K562 (cell line): ENCODE data around the gene ZBTB8B. TPM values are rescaled to one million over a fixed set of nuclear protein-coding genes. Genes with fewer than 3 reads are reported as not detected.

Experiments used
- ATAC-seq: fragments of 200-7000 bp; cut with Tn5 transposase; 3 replicates; pipeline ENCODE4 v1.9.1; 2020; ENCODE audit warnings: moderate library complexity
- BruUV-seq: library from RNA; stranded (reverse); fragments of 400-500 nt; replicated peaks from 2 replicates; lab custom pipeline; 2021; lab: Mats Ljungman, UMichigan
- CTCF ChIA-PET: fragments of 300-600 bp; formaldehyde crosslinking; extraction: SDS; loops from one replicate; lab custom pipeline; 2021; ENCODE audit warnings: low intra/inter-chr PET ratio; lab: Yijun Ruan, JAX
- POLR2A ChIA-PET: fragments of 300-600, 350-650 bp; sonication (Branson Sonifier 250); formaldehyde crosslinking; extraction: SDS; loops from one replicate; lab custom pipeline; 2021; ENCODE audit warnings: antibody characterized with exemption, inconsistent platforms; lab: Yijun Ruan, JAX
- DNase-seq, 4 experiments: peaks; one replicate each; pipeline versions ENCODE4 v3.0.0 to v3.0.0-alpha.2; 2011 to 2018; ENCODE audit warnings: low spot score in 3 of 4, mixed read lengths in 3 of 4; ENCODE audit errors: extremely low read depth in 1 of 4
- FAIRE-seq: peaks from 2 replicates; lab custom pipeline; 2011; peaks lifted over from hg19 to GRCh38; lab: Jason Lieb, UNC
- H2AFZ ChIP-seq: 2 replicates; pipeline ENCODE4 v1.6.0; 2011; ENCODE audit warnings: low read depth, low read length, control low read depth, inconsistent platforms
- H3K27ac ChIP-seq: fragments of 200-600 bp; 3 replicates; pipeline ENCODE4 v1.8.0; 2011; ENCODE audit warnings: low read depth, mild to moderate bottlenecking, control low read depth, inconsistent platforms, low read length, moderate library complexity, mixed read lengths; ENCODE audit errors: extremely low read depth
- H3K27me3 ChIP-seq, 2 experiments: fragments of 300-600 bp in 1 of 2; 2 replicates in 1 of 2; 3 replicates in 1 of 2; pipeline versions ENCODE4 v1.6.0 to v1.8.0; 2011; ENCODE audit warnings: inconsistent platforms in 2 of 2, low read length in 2 of 2, mild to moderate bottlenecking in 1 of 2, mixed read lengths in 1 of 2, moderate library complexity in 1 of 2; ENCODE audit not compliant: control insufficient read depth in 2 of 2, insufficient read depth in 2 of 2
- H3K36me3 ChIP-seq: fragments of 300-600 bp; 3 replicates; pipeline ENCODE4 v1.8.0; 2011; ENCODE audit warnings: mild to moderate bottlenecking, low read length, inconsistent platforms; ENCODE audit not compliant: control insufficient read depth, insufficient read depth
- H3K4me1 ChIP-seq, 2 experiments: fragments of 200-600 bp in 1 of 2; replicated peaks in 1 of 2; 2 replicates in 1 of 2; 3 replicates in 1 of 2; pipeline versions ENCODE4 v1.5.1 to v1.8.0; 2011; ENCODE audit warnings: inconsistent platforms in 2 of 2, low read length in 2 of 2, mild to moderate bottlenecking in 1 of 2, mixed read lengths in 1 of 2, moderate library complexity in 1 of 2; ENCODE audit not compliant: control insufficient read depth in 2 of 2, insufficient read depth in 2 of 2
- H3K4me2 ChIP-seq: 2 replicates; pipeline ENCODE4 v1.6.1; 2011; ENCODE audit warnings: low read length, control low read depth, inconsistent platforms, mixed read lengths; ENCODE audit not compliant: insufficient read depth
- H3K4me3 ChIP-seq: fragments of 200-600 bp; sonication (generic), shearing (Covaris generic); 2 replicates; pipeline ENCODE4 v1.5.1; 2016; ENCODE audit warnings: control low read depth, inconsistent platforms
- H3K79me2 ChIP-seq: fragments of 200-600 bp; 3 replicates; pipeline ENCODE4 v1.8.0; 2011; ENCODE audit warnings: low read length, inconsistent platforms; ENCODE audit not compliant: control insufficient read depth, insufficient read depth
- H3K9ac ChIP-seq, 2 experiments: 2 replicates each; pipeline versions ENCODE4 v1.6.0 to v1.6.1; 2011; ENCODE audit warnings: low read depth in 2 of 2, low read length in 2 of 2, control low read depth in 1 of 2, inconsistent platforms in 1 of 2, mild to moderate bottlenecking in 1 of 2, mixed read lengths in 1 of 2; ENCODE audit not compliant: insufficient read depth in 1 of 2
- H3K9me1 ChIP-seq: one replicate; pipeline ENCODE4 v1.6.0; 2011; ENCODE audit warnings: inconsistent platforms, mild to moderate bottlenecking, low read length, moderate library complexity; ENCODE audit not compliant: control insufficient read depth, insufficient read depth
- H3K9me3 ChIP-seq: replicated peaks from 2 replicates; pipeline ENCODE4 v1.5.1; 2011; ENCODE audit warnings: low read depth, low read length, inconsistent platforms; ENCODE audit not compliant: control insufficient read depth, insufficient read depth
- H4K20me1 ChIP-seq: replicated peaks from 2 replicates; pipeline ENCODE4 v1.6.1; 2011; ENCODE audit warnings: low read length, inconsistent platforms, mixed read lengths; ENCODE audit not compliant: control insufficient read depth, insufficient read depth
- EZH2 ChIP-seq: IDR thresholded peaks from 2 replicates; pipeline ENCODE4 v1.6.1; 2012; ENCODE audit warnings: low read depth, mild to moderate bottlenecking, inconsistent platforms, low read length, borderline replicate concordance
- NKRF ChIP-seq: fragments of 450-650 bp; IDR thresholded peaks from 2 replicates; pipeline ENCODE4 v1.6.1; 2016; ENCODE audit warnings: borderline replicate concordance
- SAFB ChIP-seq: fragments of 200-400 bp; formaldehyde crosslinking; IDR thresholded peaks from 2 replicates; pipeline ENCODE4 v1.6.1; 2017; ENCODE audit warnings: low read depth, low read length, borderline replicate concordance
- ZKSCAN8 ChIP-seq: fragments of 200-800 bp; sonication (Bioruptor generic); IDR thresholded peaks from 2 replicates; pipeline ENCODE4 v1.6.1; 2016; ENCODE audit warnings: missing genetic modification characterization, missing compliant biosample characterization
- WGBS: fragments of 100-300 bp; shearing (Covaris generic); methylation state at CpG from one replicate; pipeline ENCODE4 v1.1.6; 2016; ENCODE audit warnings: low coverage, mixed read lengths; ENCODE audit not compliant: insufficient coverage; ENCODE audit errors: missing lambda C conversion rate; 5-methylcytosine and 5-hydroxymethylcytosine counted together
- in situ Hi-C: fragments of 300-500 bp; cut with MboI; formaldehyde crosslinking; loops from 4 replicates; pipeline ENCODE4 v1.15.0; 2018; ENCODE audit warnings: inconsistent platforms, mixed read lengths
- intact Hi-C: fragments of 100-400 bp; cut with micrococcal nuclease; formaldehyde crosslinking; loops from 2 replicates; pipeline ENCODE4 v1.14.2; 2022
- polyA plus RNA-seq, 8 experiments: library from polyadenylated mRNA; depleted of rRNA in 4 of 8; stranded (reverse) in 5 of 8; unstranded in 3 of 8; fragments of >200 nt; fragmentation: Nextera tagmentation in 2 of 8; fragmentation: Illumina TruSeq in 1 of 8; extraction: Ambion mirVana in 2 of 8; extraction: Trizol in 1 of 8; gene quantifications; 2 replicates each; pipeline versions ENCODE4 v1.2.1 to v1.2.3, GENCODE V29; 2011 to 2014; ENCODE audit warnings: inconsistent platforms in 1 of 8, missing spikeins in 1 of 8
- total RNA-seq, 7 experiments: library from RNA; depleted of rRNA in 6 of 7; stranded (reverse); fragments of >200 nt in 6 of 7; fragmentation: Illumina TruSeq in 2 of 7; extraction: Trizol in 2 of 7; gene quantifications; 2 replicates each; pipeline versions ENCODE4 v1.2.1 to v1.2.3, GENCODE V29; 2011 to 2021; ENCODE audit warnings: low replicate concordance in 1 of 7

The ZBTB8B gene
- total and polyA plus RNA-seq, 9 of the 15 experiments (the other 6 are each of a cell fraction or from before 2014, with no cell fraction given), result not detected

DNA sequence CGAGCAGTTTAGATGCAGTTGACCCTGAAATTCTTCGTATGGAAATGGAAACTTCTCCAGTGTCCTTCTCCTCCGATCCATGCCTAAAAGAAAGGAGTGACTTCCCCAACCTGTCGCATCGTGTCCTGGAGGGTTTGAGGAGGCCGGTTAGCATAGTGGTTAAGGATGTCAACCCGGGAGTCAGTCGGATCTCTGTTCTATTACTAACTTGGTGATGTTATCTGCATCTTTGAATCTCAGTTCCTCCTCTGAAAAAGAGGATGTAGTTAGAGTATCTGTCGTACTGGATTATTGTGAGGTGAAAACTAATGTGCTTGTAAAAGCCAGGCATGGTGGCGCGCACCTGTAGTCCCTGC is 684 bp downstream of the ZBTB8B start:
- Histone ChIP-seq H3K9me3 (no peaks in the 10 kb centered on the region), H3K27ac (no peak overlapping the region), H3K9me1 (no peaks in the 10 kb centered on the region), H4K20me1 (no peaks in the 10 kb centered on the region), H3K4me3 (no peak overlapping the region), H3K9ac (no peak overlapping the region), H2AFZ (no peak overlapping the region), H3K36me3 (no peaks in the 10 kb centered on the region), H3K27me3 (peaks cover 39 to 55% of the 10 kb centered on the region in 2 experiments), H3K4me1 (peaks cover 0 to 10% of the 10 kb centered on the region in 2 experiments; a peak in 3 of 5 replicates), H3K79me2 (no peaks in the 10 kb centered on the region), H3K4me2 (no peak overlapping the region)
- intact Hi-C loops, result no loop called here
- in situ Hi-C loops, result no loop called here
- ChIA-PET CTCF (no interaction called here), POLR2A (no interaction called here)
- no peak for ATAC-seq
- WGBS, result 28% methylated on average over 11 of the region's 11 CpGs
- no peak for FAIRE-seq
- no peak for DNase-seq
- BruUV-seq, result no TSS peak
- no peak for TF ChIP-seq NKRF
- TF ChIP-seq ZKSCAN8 (CRISPR knock-in tag), result no peak
- TF ChIP-seq SAFB, result no peak
- TF ChIP-seq EZH2, result 0 out of 2 replicates have a peak, but pooled peaks have one; percentile 13
